ENCODE results near the gene PRKAA2. TPM values are rescaled to one million over a fixed set of nuclear protein-coding genes. Genes with fewer than 3 reads are reported as not detected.

Gene PRKAA2
- total and polyA plus RNA-seq, 2 of the 4 experiments (the other 2 are of a cell fraction) = 0.72 to 1.4 TPM

DNA sequence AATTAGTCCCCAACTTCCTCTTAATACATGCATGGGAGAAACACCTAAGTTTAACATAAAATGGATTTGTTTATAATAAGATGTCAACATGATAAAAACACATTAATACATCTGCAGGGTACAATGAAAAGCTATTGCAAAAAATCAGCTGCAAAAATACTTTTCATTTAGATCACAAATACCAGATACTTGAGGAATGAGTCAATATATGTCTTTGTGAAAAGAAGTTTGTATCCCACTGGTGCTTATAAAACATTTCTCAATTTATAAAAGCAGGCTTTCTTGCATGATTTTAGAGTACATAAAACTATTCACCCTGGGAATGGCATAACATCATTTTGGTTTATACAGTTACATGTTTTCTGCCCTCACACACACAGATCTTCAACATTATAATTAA lies 18.6 kb upstream of the PRKAA2 start:
- H2AFZ ChIP-seq (replicated peaks; ENCODE audit: low read length, poor library complexity) = no peak overlapping the region
- no peak overlapping the region for H3K4ac ChIP-seq (ENCODE audit: low read depth, low read length)
- no peak overlapping the region for H2AK9ac ChIP-seq (replicated peaks; ENCODE audit: low read depth, low read length, poor library complexity)
- no peak overlapping the region for H3K9ac ChIP-seq (ENCODE audit: low read depth, low read length)
- H3K4me2 ChIP-seq (ENCODE audit: low read depth, low read length) = peak overlapping the region; percentile 13; the same call in 1 of the 2 replicates
- intact Hi-C loops (cut with micrococcal nuclease) = no loop called here
- no peak overlapping the region for H2BK15ac ChIP-seq (ENCODE audit: low read depth, low read length)
- dilution Hi-C loops (cut with HindIII; ENCODE audit: low sequenced_read_pairs, unreplicated experiment) = no loop called here
- no peak overlapping the region; the same call in 1 of the 2 replicates for H3K18ac ChIP-seq (ENCODE audit: low read depth, low read length)
- H3K23ac ChIP-seq (ENCODE audit: low read depth, low read length) = no peak overlapping the region
- H3K9me3 ChIP-seq (ENCODE audit: control insufficient read depth, insufficient read depth, low read length) = no peaks in the 10 kb centered on the region
- no TSS peak for BruUV-seq (replicated peaks)
- H2BK20ac ChIP-seq (ENCODE audit: low read depth, low read length) = no peak overlapping the region
- H3K27ac ChIP-seq (ENCODE audit: insufficient read depth, low read length) = no peak overlapping the region
- H2BK5ac ChIP-seq (ENCODE audit: low read depth, low read length, poor library complexity, severe bottlenecking) = no peak overlapping the region
- no peak overlapping the region for H4K5ac ChIP-seq (ENCODE audit: low read depth, low read length)
- H4K20me1 ChIP-seq (ENCODE audit: insufficient read depth, low read length) = no peaks in the 10 kb centered on the region
- H4K8ac ChIP-seq (ENCODE audit: low read depth in 2 of 2, low read length in 2 of 2) = no peak overlapping the region
- H3K79me1 ChIP-seq (ENCODE audit: low read depth in 1 of 2, low read length in 2 of 2) = no peaks in the 10 kb centered on the region
- ChIA-PET CTCF (no interaction called here), POLR2A (ENCODE audit: unreplicated experiment) (no interaction called here)
- no peaks in the 10 kb centered on the region; the same call in 1 of the 2 replicates for H3K4me1 ChIP-seq (ENCODE audit: control insufficient read depth, insufficient read depth, low read length)
- H3K36me3 ChIP-seq (ENCODE audit: control insufficient read depth, insufficient read depth, low read length) = no peaks in the 10 kb centered on the region
- no peak overlapping the region for H2AK5ac ChIP-seq (ENCODE audit: low read depth, low read length)
- TF ChIP-seq CHD1 (IDR thresholded peaks at IDR 0.05; ENCODE audit: low read depth, low read length) = no peak
- TF ChIP-seq FOS (IDR thresholded peaks at IDR 0.05; ENCODE audit: low read depth, low read length) = 0 out of 2 replicates have a peak, but pooled peaks have one; percentile 2
- no peak for TF ChIP-seq POLR2A (IDR thresholded peaks at IDR 0.05; ENCODE audit: low read depth, low read length)
- TF ChIP-seq CEBPB (IDR thresholded peaks at IDR 0.05; ENCODE audit: low read depth, low read length) = no peak
- TF ChIP-seq MAFK (IDR thresholded peaks at IDR 0.05; ENCODE audit: low read depth, low read length) = no peak
- TF ChIP-seq NFE2L2 (IDR thresholded peaks at IDR 0.05; ENCODE audit: low read depth, low read length) = no peak
- TF ChIP-seq, protein P1, sequence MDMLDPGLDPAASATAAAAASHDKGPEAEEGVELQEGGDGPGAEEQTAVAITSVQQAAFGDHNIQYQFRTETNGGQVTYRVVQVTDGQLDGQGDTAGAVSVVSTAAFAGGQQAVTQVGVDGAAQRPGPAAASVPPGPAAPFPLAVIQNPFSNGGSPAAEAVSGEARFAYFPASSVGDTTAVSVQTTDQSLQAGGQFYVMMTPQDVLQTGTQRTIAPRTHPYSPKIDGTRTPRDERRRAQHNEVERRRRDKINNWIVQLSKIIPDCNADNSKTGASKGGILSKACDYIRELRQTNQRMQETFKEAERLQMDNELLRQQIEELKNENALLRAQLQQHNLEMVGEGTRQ (IDR thresholded peaks at IDR 0.05; ENCODE audit: low read depth, low read length) = no peak
- TF ChIP-seq, protein P2, sequence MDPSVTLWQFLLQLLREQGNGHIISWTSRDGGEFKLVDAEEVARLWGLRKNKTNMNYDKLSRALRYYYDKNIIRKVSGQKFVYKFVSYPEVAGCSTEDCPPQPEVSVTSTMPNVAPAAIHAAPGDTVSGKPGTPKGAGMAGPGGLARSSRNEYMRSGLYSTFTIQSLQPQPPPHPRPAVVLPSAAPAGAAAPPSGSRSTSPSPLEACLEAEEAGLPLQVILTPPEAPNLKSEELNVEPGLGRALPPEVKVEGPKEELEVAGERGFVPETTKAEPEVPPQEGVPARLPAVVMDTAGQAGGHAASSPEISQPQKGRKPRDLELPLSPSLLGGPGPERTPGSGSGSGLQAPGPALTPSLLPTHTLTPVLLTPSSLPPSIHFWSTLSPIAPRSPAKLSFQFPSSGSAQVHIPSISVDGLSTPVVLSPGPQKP (IDR thresholded peaks at IDR 0.05; ENCODE audit: borderline replicate concordance, low read depth, low read length) = no peak
- TF ChIP-seq RFX5 (IDR thresholded peaks at IDR 0.05; ENCODE audit: low read depth, low read length) = no peak
- no peaks in the 10 kb centered on the region for H3K9me1 ChIP-seq (ENCODE audit: insufficient read depth, low read length)
- no peak overlapping the region for H3K56ac ChIP-seq (ENCODE audit: extremely low read depth, insufficient read depth, low read length)
- H3K14ac ChIP-seq (replicated peaks; ENCODE audit: low read depth, low read length) = no peak overlapping the region
- H2BK120ac ChIP-seq (ENCODE audit: low read depth, low read length) = no peak overlapping the region
- ATAC-seq (ENCODE audit: low read depth) (peak; percentile 74), DNase-seq (peak; percentile 61)
- no peak overlapping the region for H3K4me3 ChIP-seq (ENCODE audit: insufficient read depth, low read depth, low read length)
- H4K91ac ChIP-seq (ENCODE audit: insufficient read depth, low read depth, low read length) = no peak overlapping the region
- in situ Hi-C loops (cut with MboI; ENCODE audit: low sequenced_read_pairs) = no loop called here
- no peaks in the 10 kb centered on the region for H3K27me3 ChIP-seq (ENCODE audit: control insufficient read depth, insufficient read depth, low read length)

All from IMR-90 (cell line).